GM19438 (cell line): Measurements from ENCODE around the gene TDRKH.

Experiments used
- ATAC-seq: cut with Tn5 transposase; IDR thresholded peaks from one replicate; pipeline ENCODE4 v1.9.1; 2021; ENCODE audit warnings: low read depth; ENCODE audit not compliant: unreplicated experiment

TDRKH gene, protein sequence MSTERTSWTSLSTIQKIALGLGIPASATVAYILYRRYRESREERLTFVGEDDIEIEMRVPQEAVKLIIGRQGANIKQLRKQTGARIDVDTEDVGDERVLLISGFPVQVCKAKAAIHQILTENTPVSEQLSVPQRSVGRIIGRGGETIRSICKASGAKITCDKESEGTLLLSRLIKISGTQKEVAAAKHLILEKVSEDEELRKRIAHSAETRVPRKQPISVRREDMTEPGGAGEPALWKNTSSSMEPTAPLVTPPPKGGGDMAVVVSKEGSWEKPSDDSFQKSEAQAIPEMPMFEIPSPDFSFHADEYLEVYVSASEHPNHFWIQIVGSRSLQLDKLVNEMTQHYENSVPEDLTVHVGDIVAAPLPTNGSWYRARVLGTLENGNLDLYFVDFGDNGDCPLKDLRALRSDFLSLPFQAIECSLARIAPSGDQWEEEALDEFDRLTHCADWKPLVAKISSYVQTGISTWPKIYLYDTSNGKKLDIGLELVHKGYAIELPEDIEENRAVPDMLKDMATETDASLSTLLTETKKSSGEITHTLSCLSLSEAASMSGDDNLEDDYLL

DNA sequence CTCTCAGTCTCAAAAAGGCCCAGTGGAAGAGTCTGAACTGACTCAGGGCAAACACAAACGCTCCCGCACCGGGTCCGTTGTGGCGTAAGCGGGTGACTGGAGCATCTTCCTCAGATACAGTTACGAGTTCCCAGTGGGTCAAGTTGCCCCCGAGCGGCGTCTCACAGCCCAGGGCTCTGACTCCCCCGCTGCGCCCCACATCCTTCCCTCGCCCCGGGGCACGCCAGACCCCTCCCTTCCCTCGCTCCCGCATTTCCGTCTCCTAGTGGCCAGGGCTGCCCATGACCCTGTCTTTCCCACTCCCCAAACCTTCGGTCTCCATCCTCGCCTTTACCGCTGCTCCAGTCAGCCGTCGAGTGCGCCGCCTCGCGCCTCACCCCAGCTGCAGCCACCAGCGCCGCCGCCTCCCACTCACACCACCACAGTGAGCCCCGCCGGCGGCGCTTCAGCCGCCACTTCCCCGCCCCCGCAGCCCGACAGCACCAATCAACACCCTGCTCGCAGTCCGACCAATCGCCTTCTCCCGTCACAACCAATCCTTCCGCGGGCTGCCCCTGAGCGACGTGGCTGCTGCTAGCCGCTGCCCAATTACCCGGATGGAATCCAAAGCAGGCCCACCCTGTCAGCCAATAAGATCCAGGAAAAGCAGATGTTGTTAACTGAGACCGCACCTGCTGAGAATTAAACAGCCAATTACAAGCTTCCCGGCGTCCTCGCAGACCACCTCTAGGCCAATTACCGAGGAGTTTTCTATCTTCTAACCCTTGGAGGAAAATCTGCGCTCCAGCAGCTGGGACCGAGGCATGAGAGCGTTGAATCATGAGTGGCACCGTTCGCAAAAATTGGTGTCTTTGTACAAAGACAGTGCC is at the start of gene TDRKH:
TDRKH (minus strand) TSS at position 430 of the 869 bp plus-strand sequence. CDS start 7,478 bp downstream, outside the sequence.
- peak; percentile 96 for ATAC-seq

DNA sequence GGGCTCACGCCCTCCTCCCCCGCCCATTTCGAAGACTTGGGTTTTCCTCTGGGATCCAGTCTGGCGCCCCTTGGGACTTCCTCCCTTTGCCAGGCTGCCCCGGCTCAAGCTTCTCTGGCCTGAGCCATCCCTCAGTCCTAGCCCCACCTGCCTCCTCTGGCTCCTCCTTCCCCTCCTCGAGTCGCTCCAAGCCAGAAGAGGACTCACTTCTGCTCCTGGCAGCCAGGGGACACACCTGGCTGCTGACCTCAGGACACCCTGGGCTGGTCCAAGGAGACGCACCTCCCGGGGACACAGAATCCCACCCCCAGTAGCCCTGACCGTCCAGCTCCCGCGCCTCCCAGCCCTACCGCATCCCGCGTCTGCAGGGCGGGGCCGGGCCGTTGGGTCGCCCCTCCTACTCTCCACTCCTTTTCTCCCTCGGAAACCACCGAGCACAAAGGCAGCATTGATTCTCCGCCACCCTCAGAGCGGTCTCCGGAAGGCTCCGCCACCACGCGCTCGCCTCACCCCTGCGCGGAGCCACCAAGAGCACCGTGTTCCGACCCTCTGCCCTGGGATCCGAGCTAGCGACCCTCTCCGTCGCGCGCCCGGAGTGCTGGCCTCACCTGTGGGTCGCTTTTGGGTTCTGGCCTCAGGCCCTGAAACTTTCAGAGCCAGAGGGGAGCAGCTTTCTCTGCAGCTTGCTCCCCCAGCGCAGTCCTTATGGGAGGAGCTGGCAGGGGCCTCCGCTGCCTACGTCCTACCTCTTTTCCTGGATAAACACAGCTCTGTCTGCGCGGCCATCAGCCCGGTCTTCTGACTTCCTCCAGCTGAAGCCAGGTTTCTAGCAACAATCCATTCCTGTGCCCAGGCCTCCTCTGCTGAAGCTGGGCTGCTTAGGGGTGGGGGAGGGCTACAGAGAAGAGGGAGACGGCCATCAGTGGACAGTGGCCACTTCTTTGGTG is 49.4 kb upstream of the TDRKH start, which contains the start of gene C2CD4D:
C2CD4D (minus strand) TSS at position 364 of the 947 bp plus-strand sequence. CDS start 831 bp downstream, outside the sequence.
- ATAC-seq: no peak

DNA sequence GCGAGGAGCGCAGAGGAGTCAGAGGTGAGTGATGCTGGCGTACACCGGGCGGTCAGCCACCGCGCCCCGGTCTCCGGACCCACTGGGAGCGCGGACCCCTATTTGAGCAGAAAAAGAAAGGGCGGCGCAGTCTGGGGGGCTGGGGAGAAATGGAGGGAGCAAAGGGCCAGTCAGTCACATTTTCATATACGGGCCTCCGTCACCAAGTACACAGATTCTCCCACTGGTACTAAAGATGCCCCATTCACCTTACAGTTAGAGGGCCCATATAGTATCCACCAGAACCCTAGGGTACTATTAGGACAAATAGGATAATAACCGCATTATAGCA is 48.7 kb upstream of the TDRKH start:
- no peak for ATAC-seq

DNA sequence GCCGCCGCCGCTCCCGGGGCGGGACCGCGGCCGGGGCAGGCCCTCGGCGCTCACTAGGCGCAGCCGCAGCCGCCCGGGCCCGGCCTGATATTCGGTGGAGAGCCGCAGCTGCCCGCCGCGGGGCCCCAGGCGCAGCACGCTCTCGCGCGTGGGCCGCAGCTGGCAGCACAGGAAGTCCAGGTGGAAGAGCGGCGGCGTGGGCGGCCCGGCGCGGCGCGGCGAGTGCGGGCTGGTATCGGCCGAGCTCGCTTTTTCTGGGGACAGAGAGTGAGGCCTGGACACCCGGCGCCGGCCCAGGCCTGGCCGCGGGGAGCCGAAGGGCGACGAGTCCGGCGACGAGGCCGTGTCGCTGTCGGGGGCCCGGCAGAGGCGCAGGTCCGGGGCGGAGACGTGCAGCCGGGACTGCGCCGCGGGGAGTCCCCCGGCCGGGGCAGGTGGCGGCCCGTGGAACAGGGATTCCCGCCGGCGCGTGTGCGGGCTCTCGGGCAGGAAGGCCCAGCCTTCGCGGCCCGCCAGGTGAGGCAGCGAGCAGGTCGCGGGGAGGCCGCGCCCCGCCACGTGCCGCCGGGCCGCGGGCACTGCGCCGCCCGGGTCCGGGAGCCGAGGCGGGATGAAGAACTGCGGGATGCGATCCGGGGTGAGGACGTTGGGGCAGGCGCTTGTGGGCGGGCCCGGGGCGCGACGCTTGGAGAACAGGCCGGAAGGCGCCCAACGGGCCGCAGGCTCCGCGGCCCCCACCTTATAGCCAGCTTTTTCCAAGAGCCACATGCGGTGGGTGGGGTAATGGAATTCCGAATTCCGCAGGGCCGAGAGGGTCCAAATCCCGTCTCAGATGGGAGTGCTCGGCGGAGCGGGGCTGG is 48.2 kb upstream of the TDRKH start:
- ATAC-seq: no peak

DNA sequence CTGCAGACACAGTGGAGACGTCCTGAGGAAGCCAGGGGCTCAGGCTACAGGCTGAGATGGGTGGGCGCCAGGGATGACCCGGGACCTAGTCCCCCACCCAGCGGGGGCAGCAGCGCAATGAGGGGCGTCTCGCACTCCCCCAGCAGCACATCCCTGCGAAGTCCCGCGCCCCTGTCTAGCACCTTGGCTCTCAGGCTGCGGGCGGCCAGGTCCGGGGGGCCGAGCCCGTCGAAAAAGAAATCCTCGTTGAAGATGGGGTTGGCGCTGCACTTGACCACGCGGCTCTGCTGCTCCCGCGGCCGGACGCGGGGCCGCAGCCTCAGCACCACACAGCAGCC is 47.6 kb upstream of the TDRKH start:
- ATAC-seq: no peak

DNA sequence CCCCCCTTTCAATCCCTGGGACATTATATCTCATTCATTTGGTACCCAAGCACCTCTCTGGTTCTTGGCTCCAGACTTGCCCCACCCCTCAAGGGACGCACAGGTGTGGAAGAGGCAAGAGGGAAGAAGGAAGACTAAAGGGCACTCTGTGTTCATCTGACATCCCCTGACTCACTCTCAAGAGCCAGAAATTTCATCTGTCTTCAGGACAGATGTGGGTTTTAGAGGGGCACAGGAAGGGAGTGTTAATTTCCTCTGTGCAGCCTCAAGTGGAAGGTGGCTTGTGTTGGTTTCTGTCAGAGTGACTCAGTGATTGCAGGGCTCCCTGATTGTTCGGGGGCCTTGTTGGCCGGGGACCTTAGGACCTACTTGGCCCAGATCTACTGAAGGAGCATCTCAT is 46.9 kb upstream of the TDRKH start:
- no peak for ATAC-seq

DNA sequence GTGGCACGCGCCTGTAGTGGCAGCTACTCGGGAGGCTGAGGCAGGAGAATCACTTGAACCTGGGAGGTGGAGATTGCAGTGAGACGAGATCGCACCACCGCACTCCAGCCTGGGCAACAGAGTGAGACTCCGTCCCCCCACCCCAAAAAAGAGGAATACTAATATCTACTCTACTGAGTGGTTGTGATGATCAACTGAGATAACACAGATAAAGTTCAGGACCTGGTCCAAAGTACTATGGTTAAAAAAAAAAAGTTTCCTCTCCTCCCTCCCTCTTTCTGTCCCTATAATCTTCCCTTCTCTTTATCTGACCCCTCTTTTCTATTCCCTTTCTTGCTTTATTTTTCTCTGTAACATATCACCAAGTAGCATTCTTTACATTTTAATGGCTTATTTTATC is 45.3 kb upstream of the TDRKH start:
- no peak for ATAC-seq

DNA sequence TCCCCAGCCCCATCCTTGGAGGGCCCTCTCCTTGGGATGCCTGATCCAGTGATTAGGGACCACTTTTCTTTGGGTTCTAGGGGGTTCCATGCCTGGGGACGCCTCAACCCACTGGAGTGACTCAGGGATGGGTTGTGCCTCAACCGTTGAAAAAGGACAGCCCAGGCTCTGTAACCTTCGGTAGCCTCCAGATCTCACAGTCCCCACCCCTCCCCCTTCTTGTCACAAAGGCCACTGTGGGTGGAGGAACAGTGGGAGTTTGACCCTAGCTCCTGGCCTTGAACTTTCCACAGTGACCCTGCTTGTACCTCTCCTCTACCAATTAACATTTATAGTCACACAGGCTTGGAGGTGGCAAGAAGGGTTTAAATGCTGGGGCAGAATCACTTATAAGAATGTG is 43.9 kb upstream of the TDRKH start:
- ATAC-seq: no peak

DNA sequence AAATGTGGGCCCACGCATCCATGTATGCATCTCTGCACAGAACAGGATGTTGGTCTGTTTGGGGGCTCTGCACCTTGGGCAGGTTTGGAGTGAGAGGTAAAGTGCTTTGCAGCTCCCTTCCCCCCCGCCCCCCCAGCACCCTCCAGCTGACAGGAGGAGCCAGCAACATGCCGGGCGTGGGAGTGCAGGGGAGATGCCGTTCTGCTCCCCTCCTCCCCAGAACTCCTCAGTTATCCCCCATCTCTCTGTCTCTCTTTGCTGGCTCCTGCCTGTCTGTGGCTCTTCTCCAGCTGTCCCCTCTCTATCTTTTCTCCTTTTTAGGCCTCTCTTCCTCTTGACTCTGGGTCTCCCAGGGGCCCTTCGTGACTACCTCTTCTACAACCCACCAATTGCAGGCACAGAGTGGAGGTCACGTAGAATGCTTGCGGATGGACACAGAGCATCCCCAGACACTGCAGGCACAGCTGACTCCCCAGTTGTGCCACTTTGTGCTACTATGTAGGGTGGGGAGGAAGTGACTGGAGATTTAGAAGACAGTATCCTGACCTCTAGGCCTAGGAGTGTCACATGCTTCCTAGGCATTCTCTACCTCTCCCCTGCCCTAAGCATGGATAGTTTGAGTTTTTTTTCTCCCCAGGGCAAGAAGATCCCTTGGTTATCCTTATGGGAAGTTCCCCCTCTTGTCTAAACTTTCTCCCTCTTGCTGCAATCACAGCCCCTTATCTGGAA is 43.0 kb upstream of the TDRKH start:
- no peak for ATAC-seq

DNA sequence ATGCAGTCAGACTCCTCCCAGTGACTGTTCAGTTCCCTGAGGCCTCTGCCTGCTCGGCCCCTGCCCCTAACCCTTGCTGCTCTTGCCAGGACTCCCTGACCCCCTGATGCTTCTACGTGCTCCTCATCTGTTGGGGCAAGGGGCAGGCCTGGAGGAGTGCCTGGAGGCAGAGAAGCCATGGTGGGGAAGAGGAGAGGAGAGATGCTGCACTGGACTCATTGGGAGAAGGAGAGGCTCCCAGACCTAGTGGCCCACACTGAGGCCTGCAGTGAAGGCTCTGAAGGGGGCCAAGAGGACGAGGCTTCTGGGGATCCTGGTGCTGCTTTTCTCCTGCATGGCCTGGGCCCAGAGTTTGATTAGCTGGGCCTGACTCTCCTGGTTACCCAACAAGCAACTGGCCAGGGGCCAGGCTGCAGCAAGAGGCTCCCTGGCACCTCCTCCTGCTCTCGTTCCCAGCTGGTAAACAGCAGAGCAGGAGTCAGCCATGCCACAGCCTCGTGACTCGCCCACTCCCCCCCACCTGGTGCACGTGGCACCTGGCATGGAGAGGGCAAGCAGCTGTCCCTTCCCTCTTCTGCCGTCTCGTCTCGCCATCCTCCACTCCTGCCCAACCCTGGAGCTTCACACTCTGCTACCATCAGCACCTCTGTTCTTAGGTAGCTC is 42.1 kb upstream of the TDRKH start:
- no peak for ATAC-seq

DNA sequence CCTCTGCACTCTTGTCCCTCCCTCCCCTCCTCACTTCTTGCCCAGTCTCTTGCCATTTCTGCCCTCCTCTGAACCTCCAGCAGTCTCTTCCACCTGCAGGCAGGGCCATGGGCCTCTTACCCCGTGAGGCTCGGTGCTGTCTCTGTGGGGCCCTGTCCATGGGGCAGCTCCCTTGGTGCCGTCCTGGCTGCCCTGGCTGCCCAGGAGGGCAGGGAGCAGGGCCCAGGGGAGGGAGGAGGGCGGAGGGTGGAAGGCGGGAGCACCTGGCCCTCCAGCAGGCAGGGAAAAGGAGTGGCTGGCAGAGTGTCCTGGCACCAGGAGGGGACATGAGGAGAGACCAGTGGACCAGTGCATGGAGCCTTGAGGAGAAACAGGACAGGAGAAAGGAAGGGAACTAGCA is 41.3 kb upstream of the TDRKH start, which contains the start of gene RORC:
RORC (minus strand) TSS at position 198 of the 400 bp plus-strand sequence; CDS start at position 160, 38 bp downstream.
- ATAC-seq: no peak

DNA sequence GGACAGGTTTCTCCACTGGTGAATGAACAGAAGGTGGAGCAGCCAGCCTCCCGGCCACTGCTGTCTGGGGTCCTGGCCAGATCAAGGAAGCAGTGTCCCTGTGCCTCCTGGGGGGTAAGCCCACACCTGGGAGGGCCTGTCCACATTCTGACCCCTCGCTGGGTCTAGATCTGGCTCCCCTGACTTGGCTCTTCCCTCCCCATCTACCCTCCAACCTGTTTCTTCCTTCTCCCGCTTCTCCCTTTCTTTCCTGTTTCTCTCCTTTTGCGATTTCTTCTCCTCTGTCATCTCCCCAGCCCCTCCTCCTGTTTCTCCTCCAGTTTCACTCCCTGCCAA is 40.9 kb upstream of the TDRKH start:
- ATAC-seq: no peak

DNA sequence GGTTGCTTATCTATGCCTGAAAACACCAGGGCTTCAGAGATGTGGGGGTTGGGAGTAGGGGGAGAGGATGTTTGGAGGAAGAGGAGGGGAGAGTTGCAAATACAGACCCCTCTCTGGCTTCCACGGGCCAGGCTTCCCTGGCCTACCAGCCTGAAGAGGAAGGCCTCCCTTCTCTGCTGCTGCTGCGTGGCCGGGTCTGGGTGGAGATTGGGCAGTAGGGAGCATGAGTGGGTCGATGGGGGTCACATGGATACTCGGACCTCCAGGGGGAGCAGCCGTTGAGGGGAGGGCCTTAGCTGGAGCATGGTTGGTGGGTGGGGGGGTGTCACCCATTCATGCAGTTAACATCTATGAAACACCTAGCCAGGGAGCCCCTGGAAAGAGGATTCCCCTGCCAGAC is 39.8 kb upstream of the TDRKH start:
- no peak for ATAC-seq

DNA sequence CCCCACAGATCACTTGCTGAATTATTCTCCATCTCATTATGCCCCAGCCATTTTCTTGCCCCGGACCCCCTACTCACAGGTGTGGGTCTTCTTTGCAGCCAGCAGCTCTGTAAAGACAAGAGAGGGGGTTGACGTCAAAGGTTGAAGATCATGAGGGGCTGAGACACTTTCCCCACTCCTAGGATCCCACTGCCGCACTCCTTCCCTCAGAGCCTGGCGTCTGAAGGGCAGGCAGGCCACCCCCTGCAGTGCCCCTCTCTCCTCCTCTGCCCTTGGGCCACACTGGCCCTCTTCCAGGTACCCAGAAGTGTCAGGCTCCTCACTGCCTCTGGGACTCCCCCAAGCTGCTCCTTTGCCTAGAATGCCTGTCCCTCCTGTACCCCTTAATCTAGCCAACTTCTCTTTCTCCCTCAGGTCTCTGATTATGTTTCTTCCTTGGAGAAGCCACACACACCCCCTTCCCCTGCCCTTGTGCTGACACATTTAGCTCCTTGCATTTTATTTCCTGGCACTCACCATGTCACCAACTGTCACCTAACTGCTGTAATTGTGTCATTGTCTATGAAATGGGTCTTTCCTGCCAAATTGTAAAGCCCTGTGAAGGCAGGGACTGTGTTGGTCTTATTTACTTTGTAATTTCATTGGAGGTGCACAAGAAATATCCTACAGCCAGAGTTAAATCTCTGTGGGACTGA is 39.2 kb upstream of the TDRKH start:
- ATAC-seq: no peak

DNA sequence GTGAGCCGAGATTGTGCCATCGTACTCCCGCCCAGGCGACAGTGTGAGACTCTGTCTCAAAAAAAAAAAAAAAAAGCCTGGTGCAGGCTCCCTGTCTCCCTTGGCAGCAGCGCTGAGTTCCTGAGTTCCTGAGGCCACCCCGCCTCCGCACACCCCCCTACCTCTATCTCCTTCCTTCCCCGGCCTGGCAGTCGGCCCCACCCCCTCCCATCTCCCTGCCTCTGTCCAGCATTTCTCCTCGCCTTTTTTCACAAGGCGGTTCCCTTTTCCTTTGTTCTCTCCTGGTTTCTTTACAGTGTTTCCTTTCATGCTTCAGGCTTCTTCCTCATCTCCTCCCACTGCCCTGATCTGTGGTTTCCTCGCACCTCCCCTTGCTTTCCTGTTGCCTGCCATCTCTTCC is 38.6 kb upstream of the TDRKH start:
- ATAC-seq: no peak

DNA sequence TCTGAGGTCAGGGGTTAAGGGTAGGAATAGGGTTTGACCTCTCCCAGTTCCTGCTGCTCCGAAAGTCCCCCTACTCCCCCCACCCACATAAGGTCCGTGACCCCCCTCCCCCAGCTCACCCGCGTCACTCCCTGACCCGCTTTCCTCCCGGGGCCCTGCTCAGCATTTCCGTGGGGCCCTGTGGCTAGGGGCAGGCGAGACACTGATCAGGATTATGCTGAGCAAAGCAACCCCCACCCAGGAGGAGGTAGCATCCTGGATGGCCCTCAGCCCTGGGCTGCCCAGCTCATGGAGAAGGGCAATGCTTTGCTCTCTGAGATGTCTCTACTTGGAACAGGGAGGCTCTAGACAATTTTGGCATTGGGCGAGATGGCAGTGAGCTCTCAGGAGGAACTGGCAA is 37.6 kb upstream of the TDRKH start:
- no peak for ATAC-seq

DNA sequence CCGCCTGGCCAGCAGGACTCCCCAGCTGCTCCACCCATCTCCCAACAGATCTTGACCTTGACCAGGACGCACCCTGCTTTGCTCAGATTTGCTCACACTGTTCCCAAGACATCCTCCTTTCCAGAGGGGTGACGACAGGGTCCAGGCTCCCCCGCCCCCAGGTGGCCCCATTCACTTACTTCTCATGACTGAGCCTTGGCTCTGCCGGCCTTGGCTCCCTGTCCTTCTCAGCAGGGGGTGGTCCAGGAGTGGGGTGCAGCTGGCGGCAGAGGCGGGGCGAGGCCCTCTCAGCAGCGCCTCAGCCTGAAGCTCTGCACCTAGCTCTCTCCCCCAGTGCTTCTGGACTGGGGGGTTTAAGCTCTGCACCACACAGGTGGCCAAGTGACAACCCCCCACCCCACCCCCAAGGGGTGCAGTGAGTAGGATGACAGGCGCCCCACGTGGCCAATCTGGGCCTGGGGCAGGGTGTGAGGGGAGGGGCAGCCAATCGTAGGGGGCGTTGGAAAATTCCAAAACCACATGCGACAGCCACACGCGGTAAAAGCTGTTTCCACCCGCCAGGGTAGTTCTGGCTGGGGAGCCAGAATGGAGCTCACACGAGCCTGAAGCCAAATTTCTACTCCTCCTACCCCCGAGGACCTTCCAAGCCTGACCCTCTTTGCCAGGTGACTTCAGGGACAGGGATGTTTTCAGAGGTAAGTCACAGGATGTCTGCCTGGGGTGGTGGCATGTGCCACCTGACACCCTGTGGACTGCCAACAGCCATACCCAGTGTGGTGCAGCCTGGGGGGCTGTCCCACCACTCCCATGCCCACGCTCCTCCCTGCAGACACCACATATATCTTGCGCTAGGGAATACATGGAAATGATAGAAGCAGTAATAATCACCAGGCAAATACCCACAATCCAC is 35.7 kb upstream of the TDRKH start:
- no peak for ATAC-seq
